Right lobe of liver (tissue), 6 donors: ENCODE data around the gene HDAC4. TPM values are rescaled to one million over a fixed set of nuclear protein-coding genes. Genes with fewer than 3 reads are reported as not detected.
A peak's percentile ranks its signal among the peaks of the same experiment; 100 is the strongest.

Experiments used
- ATAC-seq, 4 donors: fragments of 200-7000 bp; cut with Tn5 transposase; one replicate each; pipeline ENCODE4 v1.9.1; 2020; ENCODE audit warnings: mild to moderate bottlenecking in 4 of 4, moderate library complexity in 4 of 4
- DNase-seq, 3 donors: peaks; one replicate each; pipeline ENCODE4 v3.0.0-alpha.2; 2020
- H3K27ac ChIP-seq, 3 donors: fragments of 200-600 bp; one replicate each; pipeline ENCODE4 v1.8.0; 2022
- H3K27me3 ChIP-seq, 2 donors: fragments of 200-600 bp; one replicate each; pipeline ENCODE4 v1.8.0; 2022
- H3K36me3 ChIP-seq, 4 donors: fragments of 200-600 bp; sonication (generic) in 1 of 4; one replicate each; pipeline versions ENCODE4 v1.5.1 to v1.8.0; 2017 to 2022; ENCODE audit warnings: control low read depth in 1 of 4
- H3K4me1 ChIP-seq, 4 donors: fragments of 200-600 bp; sonication (generic) in 1 of 4; one replicate each; pipeline versions ENCODE4 v1.5.1 to v1.8.0; 2017 to 2022; ENCODE audit warnings: control low read depth in 1 of 4
- H3K4me3 ChIP-seq, 3 donors: fragments of 200-600 bp; one replicate each; pipeline ENCODE4 v1.8.0; 2022
- H3K9me3 ChIP-seq, 4 donors: fragments of 200-600 bp; sonication (generic) in 1 of 4; one replicate each; pipeline versions ENCODE4 v1.5.1 to v1.8.0; 2017 to 2022; ENCODE audit warnings: control low read depth in 1 of 4
- POLR2A ChIP-seq: fragments of 450-650 bp; IDR thresholded peaks from one replicate; pipeline ENCODE4 v1.6.1; 2017; ENCODE audit warnings: antibody characterized with exemption, mild to moderate bottlenecking
- WGBS: methylation state at CpG from one replicate; pipeline ENCODE4 v1.1.6; 2018; ENCODE audit warnings: low coverage, low lambda C conversion rate; ENCODE audit not compliant: insufficient coverage; ENCODE audit errors: missing lambda C conversion rate; 5-methylcytosine and 5-hydroxymethylcytosine counted together
- intact Hi-C, 2 donors: fragments of 100-400 bp; cut with DNase I; formaldehyde crosslinking; loops; one replicate each; pipeline versions ENCODE4 v1.11.2 to v1.14.1; 2022
- total RNA-seq, 6 experiments: library from RNA; depleted of rRNA in 2 of 6; stranded (reverse); fragments of >200 nt in 2 of 6; fragmentation: NEBNext Ultra II Directional in 3 of 6; extraction: Animal tissue kit (Norgen Biotek cat#: 25700) in 3 of 6; gene quantifications; one replicate each; pipeline versions ENCODE4 v1.1.0 to v1.2.4, GENCODE V29; 2016 to 2023
- TF ChIP-seq, protein P1 (sequence below), 4 donors: fragments of 200-600 bp in 3 of 4; fragments of 450-650 bp in 1 of 4; IDR thresholded peaks; one replicate each; pipeline versions ENCODE4 v1.5.1 to v1.8.0; 2016 to 2022; ENCODE audit warnings: antibody characterized with exemption in 4 of 4, mild to moderate bottlenecking in 2 of 4
- donor health status: DM: no; HTN: yes; CAD: no.
- donor health status: DM: no; HTN: no; CAD: no.
- donor health status: DM: no; HTN: no; CAD: no.
- donor health status: DM: no; HTN: yes; CAD: no.
- donor health status: DM: no; HTN: yes; CAD: no.

HDAC4 gene
- total RNA-seq, 6 experiments from 2014 or later = 8.9 to 22.4 (median 14.7) TPM

DNA sequence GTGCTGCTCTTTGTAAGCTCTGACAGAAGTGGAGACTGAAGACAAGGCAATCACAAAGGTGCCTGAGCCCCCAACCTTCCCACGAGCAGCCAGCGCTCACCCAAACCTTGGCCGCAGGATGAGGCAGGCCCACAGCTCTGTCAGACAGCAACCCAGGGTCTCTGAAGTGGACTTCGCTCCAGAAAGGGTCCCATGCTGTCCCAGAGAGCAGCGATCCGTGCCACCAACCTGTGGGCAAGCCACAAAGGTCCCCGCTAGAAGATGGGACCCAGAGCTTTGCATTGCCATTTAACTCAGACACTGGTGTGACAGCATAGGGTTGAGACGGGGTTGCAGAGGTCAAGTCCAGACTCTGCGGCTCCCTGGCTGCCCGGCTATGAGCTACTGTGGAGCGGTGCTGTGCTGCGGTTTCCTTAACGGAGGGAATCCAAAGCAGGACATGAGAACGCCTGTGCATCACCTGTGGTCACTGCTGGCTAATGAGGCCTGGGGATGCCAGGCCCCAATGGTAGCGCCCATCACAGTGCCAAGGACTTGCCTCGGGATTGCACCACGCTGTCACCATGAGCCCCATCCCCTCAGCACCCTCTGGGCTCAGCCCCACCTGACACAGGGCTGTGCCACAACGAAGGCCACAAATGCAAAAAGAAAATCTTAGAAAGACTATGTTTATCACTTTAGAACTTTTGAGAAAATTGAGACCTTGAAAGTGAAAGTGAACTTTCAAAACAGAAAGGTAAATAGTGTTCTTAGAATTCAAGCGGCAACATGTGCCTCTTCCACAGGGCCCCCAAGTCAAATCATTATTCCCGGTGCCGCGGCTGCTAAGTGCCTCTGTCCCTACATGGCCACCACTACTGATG, 103.4 kb downstream of the HDAC4 start:
- H3K9me3 ChIP-seq = no peaks in the 10 kb centered on the region
- peaks cover 0 to 63% (median 31%) of the 10 kb centered on the region in 4 donors for H3K4me1 ChIP-seq
- H3K36me3 ChIP-seq = no peaks in the 10 kb centered on the region
- DNase-seq (peak; percentile 21 to 55 (median 55)), ATAC-seq (peak; percentile 12 to 39 (median 21))
- intact Hi-C loops = no loop called here
- H3K27ac ChIP-seq = peak overlapping the region in 2 of 3 donors; percentile 32 to 59
- peak overlapping the region in 2 of 3 donors; percentile 12 to 31 for H3K4me3 ChIP-seq
- no peaks in the 10 kb centered on the region for H3K27me3 ChIP-seq
- TF ChIP-seq, protein P1, sequence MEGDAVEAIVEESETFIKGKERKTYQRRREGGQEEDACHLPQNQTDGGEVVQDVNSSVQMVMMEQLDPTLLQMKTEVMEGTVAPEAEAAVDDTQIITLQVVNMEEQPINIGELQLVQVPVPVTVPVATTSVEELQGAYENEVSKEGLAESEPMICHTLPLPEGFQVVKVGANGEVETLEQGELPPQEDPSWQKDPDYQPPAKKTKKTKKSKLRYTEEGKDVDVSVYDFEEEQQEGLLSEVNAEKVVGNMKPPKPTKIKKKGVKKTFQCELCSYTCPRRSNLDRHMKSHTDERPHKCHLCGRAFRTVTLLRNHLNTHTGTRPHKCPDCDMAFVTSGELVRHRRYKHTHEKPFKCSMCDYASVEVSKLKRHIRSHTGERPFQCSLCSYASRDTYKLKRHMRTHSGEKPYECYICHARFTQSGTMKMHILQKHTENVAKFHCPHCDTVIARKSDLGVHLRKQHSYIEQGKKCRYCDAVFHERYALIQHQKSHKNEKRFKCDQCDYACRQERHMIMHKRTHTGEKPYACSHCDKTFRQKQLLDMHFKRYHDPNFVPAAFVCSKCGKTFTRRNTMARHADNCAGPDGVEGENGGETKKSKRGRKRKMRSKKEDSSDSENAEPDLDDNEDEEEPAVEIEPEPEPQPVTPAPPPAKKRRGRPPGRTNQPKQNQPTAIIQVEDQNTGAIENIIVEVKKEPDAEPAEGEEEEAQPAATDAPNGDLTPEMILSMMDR (IDR thresholded peaks at IDR 0.05) = no peak
- no peak for TF ChIP-seq POLR2A
- 24% methylated on average over 14 of the region's 22 CpGs for WGBS

DNA sequence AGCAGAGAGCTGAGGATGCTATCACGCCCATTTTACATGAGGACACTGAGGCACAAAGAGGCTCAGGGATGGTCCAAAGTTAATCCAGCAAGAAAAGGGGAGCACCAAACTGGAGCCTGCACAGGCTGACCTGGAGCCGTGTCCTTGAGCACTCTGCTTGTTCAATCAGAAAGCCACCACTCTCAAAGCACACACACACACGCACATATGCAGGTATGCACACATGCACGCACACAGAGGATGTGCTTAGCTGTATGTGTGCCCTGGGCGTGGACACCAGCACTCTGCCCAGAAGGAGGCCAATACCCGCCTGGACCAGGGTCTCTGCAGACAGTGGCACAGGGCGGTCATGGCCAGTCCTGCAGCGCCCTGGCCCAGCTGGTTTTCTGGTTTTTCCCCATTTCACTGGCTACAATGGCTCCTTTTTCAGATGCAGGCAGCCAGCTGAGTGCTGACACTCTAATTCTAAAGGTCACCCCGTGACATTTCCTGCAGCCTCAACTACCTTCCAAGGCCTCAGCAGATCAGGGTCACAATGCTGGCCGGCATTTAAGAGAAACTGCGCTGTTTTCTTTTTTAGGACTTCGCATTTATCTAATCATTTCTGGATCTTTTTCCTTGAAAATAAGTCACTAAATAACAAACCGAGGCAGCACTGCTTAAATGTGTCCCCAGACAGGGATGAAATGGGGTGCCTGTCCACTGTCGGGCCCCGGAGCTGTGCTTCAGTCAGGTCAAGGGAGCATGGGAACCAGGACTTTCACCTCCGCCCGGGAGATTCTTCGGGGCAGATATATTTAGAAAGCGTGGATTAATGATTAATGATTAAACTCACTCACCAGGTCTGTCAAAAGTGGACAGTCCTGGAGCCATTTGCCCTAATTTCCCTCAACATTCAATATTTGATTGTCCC, 104.5 kb downstream of the HDAC4 start:
- TF ChIP-seq, protein P1 (IDR thresholded peaks at IDR 0.05) = no peak
- TF ChIP-seq POLR2A = no peak
- ATAC-seq (peak; percentile 74 to 82 (median 78)), DNase-seq (peak; percentile 76 to 88 (median 85))
- 28% methylated on average over 12 of the region's 19 CpGs for WGBS
- Histone ChIP-seq H3K27me3 (no peaks in the 10 kb centered on the region), H3K4me3 (peak overlapping the region in 1 of 3 donors; percentile 14), H3K27ac (peak overlapping the region in 2 of 3 donors; percentile 12 to 59), H3K9me3 (no peaks in the 10 kb centered on the region), H3K36me3 (no peaks in the 10 kb centered on the region), H3K4me1 (peaks cover 0 to 72% (median 35%) of the 10 kb centered on the region in 4 donors)
- intact Hi-C loops = no loop called here

DNA sequence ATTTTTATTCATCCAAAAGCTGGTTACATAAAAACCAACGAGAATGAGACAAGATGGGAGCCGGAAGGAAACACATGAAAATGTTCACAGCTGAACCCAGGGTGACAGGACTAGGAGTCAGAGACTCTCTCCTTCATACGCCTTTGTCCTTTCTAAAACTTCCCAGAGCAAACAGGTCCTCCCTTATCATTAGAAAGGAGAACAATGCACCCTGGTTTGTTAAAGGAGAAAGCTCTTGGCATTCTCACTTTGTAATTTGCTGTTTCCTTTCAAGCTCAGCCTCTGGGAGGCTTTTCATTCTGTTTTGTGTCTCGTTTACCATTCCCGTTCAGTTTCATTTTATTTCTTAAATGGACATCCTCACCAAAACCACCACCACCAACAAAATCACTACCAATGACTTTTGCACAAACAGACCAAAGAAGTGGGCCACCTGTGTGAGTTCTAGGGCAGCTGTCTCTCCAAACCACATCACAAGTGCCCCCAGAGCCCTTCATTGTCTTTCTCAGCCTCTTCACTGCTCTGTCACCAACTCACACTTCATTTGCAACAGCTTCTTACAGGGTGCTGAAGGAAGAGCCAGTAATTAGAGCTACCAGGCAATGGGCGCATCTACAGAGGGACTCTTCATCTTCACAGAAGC, 105.3 kb downstream of the HDAC4 start:
- no peak overlapping the region for H3K4me3 ChIP-seq
- H3K27ac ChIP-seq = peak overlapping the region in 1 of 3 donors; percentile 59
- TF ChIP-seq POLR2A = no peak
- TF ChIP-seq, protein P1 (IDR thresholded peaks at IDR 0.05) = no peak
- intact Hi-C loops = no loop called here
- peaks cover 0 to 79% (median 38%) of the 10 kb centered on the region in 4 donors for H3K4me1 ChIP-seq
- no peaks in the 10 kb centered on the region for H3K36me3 ChIP-seq
- ATAC-seq = no peak
- WGBS = 53% methylated on average over 5 of the region's 6 CpGs
- DNase-seq = no peak
- H3K27me3 ChIP-seq = no peaks in the 10 kb centered on the region
- no peaks in the 10 kb centered on the region for H3K9me3 ChIP-seq

DNA sequence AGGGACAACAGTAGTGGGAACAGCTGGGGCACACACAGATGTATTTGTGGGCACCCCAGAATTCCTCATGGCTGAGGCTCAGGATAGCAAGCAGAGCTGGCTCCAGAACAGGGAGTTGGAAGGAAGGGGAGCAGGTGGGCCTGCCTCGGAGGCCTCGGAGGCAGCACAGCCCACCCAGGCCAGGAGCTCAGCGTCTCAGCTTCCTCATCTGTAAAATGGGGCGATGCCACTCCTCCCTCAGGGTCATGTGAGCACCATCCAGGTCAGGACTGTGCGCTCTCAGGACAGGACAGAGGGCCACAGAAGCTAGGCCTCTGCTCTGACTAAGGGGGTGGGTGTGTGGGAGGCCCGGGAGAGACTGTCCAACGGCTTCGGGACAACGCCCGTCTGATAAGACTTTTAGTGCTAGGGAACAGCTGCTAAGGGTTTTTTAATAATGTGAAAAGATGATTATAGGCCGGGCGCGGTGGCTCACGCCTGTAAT, 106.2 kb downstream of the HDAC4 start:
- WGBS = 67% methylated on average over 8 of the region's 14 CpGs

More for the DNA sequence above, 106.2 kb downstream of the HDAC4 start:
- no peaks in the 10 kb centered on the region for H3K27me3 ChIP-seq
- H3K36me3 ChIP-seq = no peaks in the 10 kb centered on the region
- peaks cover 0 to 73% (median 35%) of the 10 kb centered on the region in 4 donors for H3K4me1 ChIP-seq
- no peak overlapping the region for H3K4me3 ChIP-seq
- H3K9me3 ChIP-seq = no peaks in the 10 kb centered on the region
- DNase-seq (peak in 1 of 3 donors; percentile 35), ATAC-seq (no peak)
- no peak for TF ChIP-seq POLR2A
- TF ChIP-seq, protein P1 (IDR thresholded peaks at IDR 0.05) = no peak
- H3K27ac ChIP-seq = no peak overlapping the region
- intact Hi-C loops = no loop called here
